Neural crest cell (in vitro differentiated cells): Measurements from ENCODE around the gene TGIF2. TPM values are rescaled to one million over a fixed set of nuclear protein-coding genes. Genes with fewer than 3 reads are reported as not detected.

Experiments
- DNase-seq: peaks from one replicate; pipeline ENCODE4 v3.0.0; 2021; ENCODE audit warnings: low read depth, mixed read lengths, low spot score
- H3K27ac Mint-ChIP-seq: one replicate; pipeline ENCODE4 v1.8.0; 2021; ENCODE audit warnings: mild to moderate bottlenecking, mixed read lengths; ENCODE audit not compliant: unreplicated experiment
- H3K27me3 Mint-ChIP-seq: 2 replicates; pipeline ENCODE4 v1.8.0; 2021; ENCODE audit warnings: low read depth, mild to moderate bottlenecking, mixed read lengths
- H3K36me3 Mint-ChIP-seq: 2 replicates; pipeline ENCODE4 v1.8.0; 2021; ENCODE audit warnings: low read depth, mild to moderate bottlenecking, mixed read lengths
- H3K4me1 Mint-ChIP-seq: 2 replicates; pipeline ENCODE4 v1.8.0; 2021; ENCODE audit warnings: mixed read lengths
- H3K4me3 Mint-ChIP-seq: one replicate; pipeline ENCODE4 v1.8.0; 2021; ENCODE audit warnings: mild to moderate bottlenecking, mixed read lengths
- H3K9me3 Mint-ChIP-seq: 2 replicates; pipeline ENCODE4 v1.8.0; 2021; ENCODE audit warnings: mixed read lengths
- CTCF ChIP-seq: fragments of 200-600 bp; sonication (generic); conservative IDR thresholded peaks from 2 replicates; pipeline ENCODE4 v1.5.0; 2021; ENCODE audit warnings: antibody characterized with exemption, mild to moderate bottlenecking
- total RNA-seq: library from RNA; stranded (reverse); gene quantifications from 2 replicates; pipeline ENCODE4 v1.2.1, GENCODE V29; 2021

TGIF2 gene
- total RNA-seq, 1 donor from 2014 or later: 73.8 TPM

DNA sequence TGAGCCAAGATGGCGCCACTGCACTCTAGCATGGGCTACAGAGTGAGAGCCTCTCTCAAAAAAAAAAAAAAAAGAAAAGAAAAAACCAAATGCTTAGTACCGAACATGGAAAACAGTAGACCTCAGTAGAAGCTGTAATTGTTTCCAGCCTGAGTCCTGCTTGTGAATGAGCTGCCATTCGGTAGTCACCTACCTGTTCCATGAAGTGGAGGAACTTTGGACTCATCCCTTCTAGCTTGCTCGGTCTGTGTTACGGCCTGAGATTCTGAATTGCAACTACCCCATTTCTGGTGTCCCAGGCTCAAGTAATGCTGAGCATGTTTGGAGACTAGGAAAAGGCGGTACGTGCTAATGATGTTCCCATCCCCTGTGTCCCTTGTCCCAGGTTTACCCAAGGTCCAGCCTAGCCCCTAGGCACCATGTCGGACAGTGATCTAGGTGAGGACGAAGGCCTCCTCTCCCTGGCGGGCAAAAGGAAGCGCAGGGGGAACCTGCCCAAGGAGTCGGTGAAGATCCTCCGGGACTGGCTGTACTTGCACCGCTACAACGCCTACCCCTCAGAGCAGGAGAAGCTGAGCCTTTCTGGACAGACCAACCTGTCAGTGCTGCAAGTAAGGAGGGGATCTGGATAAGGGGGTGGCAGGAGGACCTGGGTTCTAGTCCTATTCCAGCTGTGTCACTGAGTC lies 5.1 kb downstream of the TGIF2 start:
- no peak for TF ChIP-seq CTCF
- Mint-ChIP-seq H3K27ac (no peak overlapping the region), H3K4me1 (peaks cover 20% of the 10 kb centered on the region), H3K36me3 (peaks cover 4% of the 10 kb centered on the region), H3K27me3 (peaks cover 3% of the 10 kb centered on the region), H3K9me3 (no peaks in the 10 kb centered on the region), H3K4me3 (no peak overlapping the region)
- DNase-seq: no peak

- peaks cover 4% of the 10 kb centered on the region for H3K36me3 Mint-ChIP-seq
- no peak overlapping the region for H3K27ac Mint-ChIP-seq
- DNase-seq: no peak
- no peak for TF ChIP-seq CTCF
- H3K9me3 Mint-ChIP-seq: no peaks in the 10 kb centered on the region
- no peaks in the 10 kb centered on the region for H3K27me3 Mint-ChIP-seq
- H3K4me3 Mint-ChIP-seq: peak overlapping the region; percentile 14
- peaks cover 14% of the 10 kb centered on the region for H3K4me1 Mint-ChIP-seq
Observed at GRCh38 chr20:36579996-36580545, 6.7 kb downstream of the TGIF2 start.

GRCh38 chr20:36582322-36582721 lies 8.9 kb downstream of the TGIF2 start:
- H3K4me1 Mint-ChIP-seq: no peaks in the 10 kb centered on the region

DNA sequence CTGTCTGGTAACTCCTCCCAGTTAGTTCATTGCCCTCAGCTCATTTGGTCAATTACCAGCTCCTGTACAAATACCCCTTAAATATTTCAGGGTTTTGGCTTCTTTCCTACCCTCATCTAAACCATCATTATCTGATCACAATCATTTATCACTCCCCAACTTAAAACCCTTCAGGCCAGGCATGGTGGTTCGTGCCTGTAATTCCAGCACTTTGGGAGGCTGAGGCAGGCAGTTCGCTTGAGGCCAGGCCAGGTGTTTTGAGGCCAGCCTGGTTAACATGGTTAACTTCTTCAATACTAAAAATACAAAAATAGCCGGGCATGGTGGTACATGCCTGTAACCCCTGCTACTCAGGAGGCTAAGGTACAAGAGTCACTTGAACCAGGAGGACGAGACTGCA lies 9.4 kb downstream of the TGIF2 start:
- no peak for DNase-seq
- Mint-ChIP-seq H3K27me3 (no peaks in the 10 kb centered on the region), H3K36me3 (peaks cover 8% of the 10 kb centered on the region), H3K4me1 (no peaks in the 10 kb centered on the region), H3K4me3 (no peak overlapping the region), H3K27ac (peak overlapping the region; percentile 35), H3K9me3 (no peaks in the 10 kb centered on the region)
- TF ChIP-seq CTCF: no peak

More at GRCh38 chr20:36582322-36582721, 8.9 kb downstream of the TGIF2 start:
- peaks cover 6% of the 10 kb centered on the region for H3K36me3 Mint-ChIP-seq
- no peaks in the 10 kb centered on the region for H3K9me3 Mint-ChIP-seq
- H3K27ac Mint-ChIP-seq: no peak overlapping the region
- no peaks in the 10 kb centered on the region for H3K27me3 Mint-ChIP-seq
- DNase-seq: no peak
- TF ChIP-seq CTCF: no peak
- H3K4me3 Mint-ChIP-seq: no peak overlapping the region

DNA sequence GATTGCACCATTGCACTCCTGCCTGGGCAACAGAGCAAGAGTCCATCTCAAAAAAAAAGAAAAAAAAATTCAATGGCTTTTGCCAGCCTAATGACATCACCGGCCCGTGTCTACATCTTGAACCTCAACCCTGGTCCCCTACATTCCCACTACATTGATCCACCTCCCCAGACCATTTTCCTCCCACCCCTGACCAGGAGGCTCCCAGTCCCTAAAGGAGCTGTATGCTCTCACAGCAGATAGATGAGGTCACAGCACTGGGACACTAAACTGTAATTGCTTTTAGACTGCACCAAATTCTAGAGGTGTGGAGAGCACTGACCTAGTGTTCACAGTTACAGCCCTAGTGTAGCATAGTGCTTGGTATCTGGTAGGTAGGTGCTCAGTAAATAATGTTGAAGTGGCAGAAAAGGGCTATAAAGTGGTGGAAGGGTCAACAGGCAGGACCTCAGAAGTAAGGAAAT lies 10.7 kb downstream of the TGIF2 start:
- Mint-ChIP-seq H3K9me3 (no peaks in the 10 kb centered on the region), H3K27ac (no peak overlapping the region), H3K4me1 (no peaks in the 10 kb centered on the region), H3K27me3 (no peaks in the 10 kb centered on the region), H3K4me3 (no peak overlapping the region), H3K36me3 (peaks cover 8% of the 10 kb centered on the region)
- TF ChIP-seq CTCF: no peak
- no peak for DNase-seq
